ENCODE data around the gene UBQLN4.

DNA sequence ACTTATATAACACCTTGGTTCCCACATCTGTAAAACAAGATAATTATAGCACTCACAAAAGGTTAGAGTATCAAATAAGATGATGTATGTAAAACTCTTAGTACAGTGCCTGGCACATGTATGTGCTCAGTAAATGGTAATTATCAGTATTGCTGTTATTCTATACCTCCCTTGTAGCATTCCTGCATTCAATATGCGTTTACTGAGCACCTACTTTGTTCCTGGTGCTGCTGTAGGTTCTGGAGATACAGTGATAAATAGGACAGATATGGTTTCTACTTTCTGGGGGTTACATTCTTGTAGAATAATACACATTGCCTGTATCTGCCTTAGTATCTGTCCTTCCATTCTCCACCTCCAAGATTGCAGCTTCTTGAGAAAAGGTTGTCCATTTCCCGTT, 31.6 kb downstream of the UBQLN4 start:
- TF ChIP-seq, protein P1, sequence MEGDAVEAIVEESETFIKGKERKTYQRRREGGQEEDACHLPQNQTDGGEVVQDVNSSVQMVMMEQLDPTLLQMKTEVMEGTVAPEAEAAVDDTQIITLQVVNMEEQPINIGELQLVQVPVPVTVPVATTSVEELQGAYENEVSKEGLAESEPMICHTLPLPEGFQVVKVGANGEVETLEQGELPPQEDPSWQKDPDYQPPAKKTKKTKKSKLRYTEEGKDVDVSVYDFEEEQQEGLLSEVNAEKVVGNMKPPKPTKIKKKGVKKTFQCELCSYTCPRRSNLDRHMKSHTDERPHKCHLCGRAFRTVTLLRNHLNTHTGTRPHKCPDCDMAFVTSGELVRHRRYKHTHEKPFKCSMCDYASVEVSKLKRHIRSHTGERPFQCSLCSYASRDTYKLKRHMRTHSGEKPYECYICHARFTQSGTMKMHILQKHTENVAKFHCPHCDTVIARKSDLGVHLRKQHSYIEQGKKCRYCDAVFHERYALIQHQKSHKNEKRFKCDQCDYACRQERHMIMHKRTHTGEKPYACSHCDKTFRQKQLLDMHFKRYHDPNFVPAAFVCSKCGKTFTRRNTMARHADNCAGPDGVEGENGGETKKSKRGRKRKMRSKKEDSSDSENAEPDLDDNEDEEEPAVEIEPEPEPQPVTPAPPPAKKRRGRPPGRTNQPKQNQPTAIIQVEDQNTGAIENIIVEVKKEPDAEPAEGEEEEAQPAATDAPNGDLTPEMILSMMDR (IDR thresholded peaks at IDR 0.05) = no peak
- TF ChIP-seq POLR2A (IDR thresholded peaks at IDR 0.05) = no peak
